ENCODE data around the gene NEMP2.

DNA sequence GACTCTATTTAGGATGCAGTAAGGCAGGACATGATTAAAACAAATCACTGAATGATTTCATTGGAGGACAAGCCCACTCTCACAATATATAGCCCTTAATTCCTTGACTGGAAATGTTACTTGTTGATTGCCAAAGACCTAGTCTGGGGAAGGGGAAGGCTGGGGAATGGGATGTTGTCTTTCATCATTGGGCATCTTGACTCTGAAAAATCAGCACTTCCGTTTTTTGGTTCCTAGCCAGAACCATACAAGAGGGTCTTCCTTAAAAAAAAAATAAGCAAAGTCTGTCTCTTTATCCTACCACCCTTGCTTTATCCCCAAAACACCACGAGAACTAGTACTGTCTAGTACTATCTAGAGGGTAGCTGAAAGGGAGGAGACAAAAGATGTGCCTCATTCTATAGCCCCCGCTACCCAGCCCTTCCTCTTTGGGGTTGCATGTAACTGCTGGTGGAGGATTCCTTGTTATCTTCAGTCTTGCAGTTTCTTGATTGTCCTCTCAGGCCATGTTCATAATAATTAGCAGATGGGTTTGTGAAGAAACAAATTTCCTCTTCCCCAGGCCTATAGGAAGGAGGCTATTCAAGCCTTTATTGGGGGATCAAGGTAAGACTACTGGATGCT is 55.8 kb downstream of the NEMP2 start:
- TF ChIP-seq POLR2A (IDR thresholded peaks at IDR 0.05; ENCODE audit: low read depth, low read length) (no peak), NFE2L2 (IDR thresholded peaks at IDR 0.05; ENCODE audit: low read depth, low read length) (no peak), BHLHE40 (IDR thresholded peaks at IDR 0.05; ENCODE audit: low read depth, low read length) (no peak), RFX5 (IDR thresholded peaks at IDR 0.05; ENCODE audit: low read depth, low read length) (no peak), RCOR1 (IDR thresholded peaks at IDR 0.05; ENCODE audit: insufficient replicate concordance, low read length) (no peak), MXI1 (IDR thresholded peaks at IDR 0.05; ENCODE audit: borderline replicate concordance, low read depth, low read length) (no peak), SMC3 (IDR thresholded peaks at IDR 0.05; ENCODE audit: low read depth, low read length) (no peak), MAFK (IDR thresholded peaks at IDR 0.05; ENCODE audit: low read depth, low read length) (no peak), CHD1 (IDR thresholded peaks at IDR 0.05; ENCODE audit: low read depth, low read length) (no peak)
- TF ChIP-seq, protein P1, sequence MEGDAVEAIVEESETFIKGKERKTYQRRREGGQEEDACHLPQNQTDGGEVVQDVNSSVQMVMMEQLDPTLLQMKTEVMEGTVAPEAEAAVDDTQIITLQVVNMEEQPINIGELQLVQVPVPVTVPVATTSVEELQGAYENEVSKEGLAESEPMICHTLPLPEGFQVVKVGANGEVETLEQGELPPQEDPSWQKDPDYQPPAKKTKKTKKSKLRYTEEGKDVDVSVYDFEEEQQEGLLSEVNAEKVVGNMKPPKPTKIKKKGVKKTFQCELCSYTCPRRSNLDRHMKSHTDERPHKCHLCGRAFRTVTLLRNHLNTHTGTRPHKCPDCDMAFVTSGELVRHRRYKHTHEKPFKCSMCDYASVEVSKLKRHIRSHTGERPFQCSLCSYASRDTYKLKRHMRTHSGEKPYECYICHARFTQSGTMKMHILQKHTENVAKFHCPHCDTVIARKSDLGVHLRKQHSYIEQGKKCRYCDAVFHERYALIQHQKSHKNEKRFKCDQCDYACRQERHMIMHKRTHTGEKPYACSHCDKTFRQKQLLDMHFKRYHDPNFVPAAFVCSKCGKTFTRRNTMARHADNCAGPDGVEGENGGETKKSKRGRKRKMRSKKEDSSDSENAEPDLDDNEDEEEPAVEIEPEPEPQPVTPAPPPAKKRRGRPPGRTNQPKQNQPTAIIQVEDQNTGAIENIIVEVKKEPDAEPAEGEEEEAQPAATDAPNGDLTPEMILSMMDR (conservative IDR thresholded peaks at IDR 0.05; ENCODE audit: low read depth, low read length) = no peak
- TF ChIP-seq, protein P2, sequence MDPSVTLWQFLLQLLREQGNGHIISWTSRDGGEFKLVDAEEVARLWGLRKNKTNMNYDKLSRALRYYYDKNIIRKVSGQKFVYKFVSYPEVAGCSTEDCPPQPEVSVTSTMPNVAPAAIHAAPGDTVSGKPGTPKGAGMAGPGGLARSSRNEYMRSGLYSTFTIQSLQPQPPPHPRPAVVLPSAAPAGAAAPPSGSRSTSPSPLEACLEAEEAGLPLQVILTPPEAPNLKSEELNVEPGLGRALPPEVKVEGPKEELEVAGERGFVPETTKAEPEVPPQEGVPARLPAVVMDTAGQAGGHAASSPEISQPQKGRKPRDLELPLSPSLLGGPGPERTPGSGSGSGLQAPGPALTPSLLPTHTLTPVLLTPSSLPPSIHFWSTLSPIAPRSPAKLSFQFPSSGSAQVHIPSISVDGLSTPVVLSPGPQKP (IDR thresholded peaks at IDR 0.05; ENCODE audit: borderline replicate concordance, low read depth, low read length) = no peak
